Chondrocyte (in vitro differentiated cells): ENCODE measurements around the gene PRDM2. TPM values are rescaled to one million over a fixed set of nuclear protein-coding genes. Genes with fewer than 3 reads are reported as not detected.

ENCODE experiments used
- DNase-seq: peaks from one replicate; pipeline ENCODE4 v3.0.0; 2021; ENCODE audit warnings: mixed read lengths, low spot score
- H3K27ac Mint-ChIP-seq: one replicate; pipeline ENCODE4 v1.8.0; 2021; ENCODE audit warnings: mild to moderate bottlenecking, moderate library complexity, mixed read lengths; ENCODE audit not compliant: unreplicated experiment
- H3K27me3 Mint-ChIP-seq: 2 replicates; pipeline ENCODE4 v1.8.0; 2021; ENCODE audit warnings: low read depth, mixed read lengths
- H3K36me3 Mint-ChIP-seq: 2 replicates; pipeline ENCODE4 v1.8.0; 2021; ENCODE audit warnings: low read depth, mixed read lengths
- H3K4me1 Mint-ChIP-seq: 2 replicates; pipeline ENCODE4 v1.8.0; 2021; ENCODE audit warnings: low read depth, mild to moderate bottlenecking, mixed read lengths
- H3K4me3 Mint-ChIP-seq: one replicate; pipeline ENCODE4 v1.8.0; 2021; ENCODE audit warnings: mild to moderate bottlenecking, moderate library complexity, mixed read lengths; ENCODE audit not compliant: unreplicated experiment
- H3K9me3 Mint-ChIP-seq: 2 replicates; pipeline ENCODE4 v1.8.0; 2021; ENCODE audit warnings: low read depth, mixed read lengths
- CTCF ChIP-seq: fragments of 200-600 bp; sonication (generic); IDR thresholded peaks from 2 replicates; pipeline ENCODE4 v1.5.0; 2021; ENCODE audit warnings: antibody characterized with exemption, mild to moderate bottlenecking, moderate library complexity
- total RNA-seq: library from RNA; stranded (reverse); gene quantifications from 3 replicates; pipeline ENCODE4 v1.2.1, GENCODE V29; 2021

PRDM2 gene
- total RNA-seq, 1 donor from 2014 or later, result 36.8 TPM

GRCh38 chr1:13782634-13783360 lies 82.8 kb downstream of the PRDM2 start:
- no peak for TF ChIP-seq CTCF
- H3K36me3 Mint-ChIP-seq, result peaks cover 20% of the 10 kb centered on the region
- H3K4me3 Mint-ChIP-seq, result no peak overlapping the region
- H3K4me1 Mint-ChIP-seq, result peaks cover 66% of the 10 kb centered on the region
- H3K27me3 Mint-ChIP-seq, result no peaks in the 10 kb centered on the region
- H3K27ac Mint-ChIP-seq, result peak overlapping the region; percentile 94
- DNase-seq, result no peak
- no peaks in the 10 kb centered on the region for H3K9me3 Mint-ChIP-seq

- H3K27ac Mint-ChIP-seq, result peak overlapping the region; percentile 94
- H3K9me3 Mint-ChIP-seq, result no peaks in the 10 kb centered on the region
- peaks cover 66% of the 10 kb centered on the region for H3K4me1 Mint-ChIP-seq
- no peaks in the 10 kb centered on the region for H3K27me3 Mint-ChIP-seq
- H3K4me3 Mint-ChIP-seq, result peak overlapping the region; percentile 22
- no peak for TF ChIP-seq CTCF
- H3K36me3 Mint-ChIP-seq, result peaks cover 15% of the 10 kb centered on the region
- DNase-seq, result no peak
These were observed 83.6 kb downstream of the PRDM2 start for GRCh38 chr1:13783551-13783950.

GRCh38 chr1:13784971-13785370 lies 85.0 kb downstream of the PRDM2 start:
- no peak overlapping the region for H3K4me3 Mint-ChIP-seq
- no peaks in the 10 kb centered on the region for H3K9me3 Mint-ChIP-seq
- no peak for TF ChIP-seq CTCF
- H3K4me1 Mint-ChIP-seq, result peaks cover 60% of the 10 kb centered on the region
- H3K36me3 Mint-ChIP-seq, result peaks cover 9% of the 10 kb centered on the region
- peak overlapping the region; percentile 94 for H3K27ac Mint-ChIP-seq
- no peak for DNase-seq
- H3K27me3 Mint-ChIP-seq, result no peaks in the 10 kb centered on the region

GRCh38 chr1:13786541-13786940 lies 86.6 kb downstream of the PRDM2 start:
- TF ChIP-seq CTCF, result no peak
- Mint-ChIP-seq H3K27ac (no peak overlapping the region), H3K9me3 (no peaks in the 10 kb centered on the region), H3K27me3 (no peaks in the 10 kb centered on the region), H3K4me3 (no peak overlapping the region), H3K4me1 (peaks cover 48% of the 10 kb centered on the region), H3K36me3 (peaks cover 10% of the 10 kb centered on the region)
- DNase-seq, result no peak

- Mint-ChIP-seq H3K36me3 (peaks cover 15% of the 10 kb centered on the region), H3K4me3 (no peak overlapping the region), H3K27me3 (no peaks in the 10 kb centered on the region), H3K27ac (no peak overlapping the region), H3K4me1 (peaks cover 44% of the 10 kb centered on the region), H3K9me3 (no peaks in the 10 kb centered on the region)
- DNase-seq, result no peak
- peak; percentile 17 for TF ChIP-seq CTCF
These were observed 88.8 kb downstream of the PRDM2 start for GRCh38 chr1:13788795-13789194.
